Measurements from ENCODE around the gene TFB1M. TPM values are rescaled to one million over a fixed set of nuclear protein-coding genes. Genes with fewer than 3 reads are reported as not detected.
A peak's percentile ranks its signal among the peaks of the same experiment; 100 is the strongest.
"Not testable (repeated sequence)": the region's sequence is repeated elsewhere in the genome, so short reads cannot be mapped to it uniquely, and the experiment has no call there.

The TFB1M gene
- polyA plus RNA-seq, 6 donors from 2014 or later = 8.6 to 20.0 (median 14.9) TPM

DNA sequence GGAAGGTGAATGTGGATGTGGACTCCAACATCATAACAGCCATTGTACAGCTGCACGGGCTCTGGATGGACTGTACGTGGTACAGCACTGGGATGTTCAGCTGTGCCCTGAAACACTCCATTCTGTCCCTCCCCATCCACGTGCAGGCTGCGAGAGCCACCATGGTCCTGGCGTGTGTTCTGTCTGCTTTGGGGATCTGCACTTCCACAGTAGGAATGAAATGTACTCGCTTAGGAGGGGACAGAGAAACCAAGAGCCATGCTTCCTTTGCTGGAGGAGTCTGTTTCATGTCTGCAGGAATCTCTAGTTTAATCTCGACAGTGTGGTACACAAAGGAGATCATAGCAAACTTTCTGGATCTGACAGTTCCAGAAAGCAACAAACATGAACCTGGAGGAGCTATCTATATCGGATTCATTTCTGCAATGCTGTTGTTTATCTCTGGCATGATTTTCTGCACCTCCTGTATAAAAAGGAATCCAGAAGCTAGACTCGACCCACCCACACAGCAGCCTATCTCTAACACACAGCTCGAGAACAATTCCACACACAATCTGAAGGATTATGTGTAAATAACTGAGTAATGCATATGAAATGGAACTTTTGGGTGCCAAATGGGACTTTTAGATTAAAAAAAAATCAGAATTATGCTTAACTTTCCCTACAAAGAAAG lies 38.3 kb downstream of the TFB1M start:
- Mint-ChIP-seq H3K4me3 (no peak overlapping the region), H3K27me3 (no peaks in the 10 kb centered on the region), H3K36me3 (peaks cover 17 to 28% of the 10 kb centered on the region in 2 donors), H3K9me3 (no peaks in the 10 kb centered on the region), H3K4me1 (peaks cover 0 to 8% (median 0%) of the 10 kb centered on the region in 3 donors), H3K27ac (peak overlapping the region in 2 of 6 donors; percentile 30 to 70)
- no peak for ATAC-seq (ENCODE audit: low read depth in 2 of 2)
- no peak for DNase-seq

DNA sequence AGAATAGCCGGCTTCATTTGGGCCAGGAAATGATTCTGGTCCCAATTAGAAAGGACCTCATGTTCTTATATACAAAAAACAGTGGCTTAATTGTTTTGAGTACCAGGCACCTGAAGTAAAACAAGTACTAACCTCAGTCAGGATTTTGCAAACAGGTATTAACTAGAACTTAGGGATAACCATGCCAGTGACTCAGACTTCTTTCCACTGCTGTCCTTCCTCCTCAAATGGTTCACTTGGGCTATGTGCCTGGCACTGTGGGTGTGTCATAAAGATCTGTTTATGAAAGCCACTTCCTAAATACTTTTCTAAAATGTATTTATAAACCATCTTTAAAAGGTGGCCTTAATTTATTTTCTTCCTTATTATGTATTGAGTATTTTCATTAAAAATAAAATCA lies 39.8 kb downstream of the TFB1M start:
- H3K27me3 Mint-ChIP-seq = no peaks in the 10 kb centered on the region
- H3K27ac Mint-ChIP-seq = no peak overlapping the region
- H3K4me3 Mint-ChIP-seq = no peak overlapping the region
- DNase-seq (no peak), ATAC-seq (ENCODE audit: low read depth in 2 of 2) (no peak)
- H3K36me3 Mint-ChIP-seq = peaks cover 14 to 25% of the 10 kb centered on the region in 2 donors
- H3K9me3 Mint-ChIP-seq = no peaks in the 10 kb centered on the region
- H3K4me1 Mint-ChIP-seq = peaks cover 0 to 3% (median 0%) of the 10 kb centered on the region in 3 donors

DNA sequence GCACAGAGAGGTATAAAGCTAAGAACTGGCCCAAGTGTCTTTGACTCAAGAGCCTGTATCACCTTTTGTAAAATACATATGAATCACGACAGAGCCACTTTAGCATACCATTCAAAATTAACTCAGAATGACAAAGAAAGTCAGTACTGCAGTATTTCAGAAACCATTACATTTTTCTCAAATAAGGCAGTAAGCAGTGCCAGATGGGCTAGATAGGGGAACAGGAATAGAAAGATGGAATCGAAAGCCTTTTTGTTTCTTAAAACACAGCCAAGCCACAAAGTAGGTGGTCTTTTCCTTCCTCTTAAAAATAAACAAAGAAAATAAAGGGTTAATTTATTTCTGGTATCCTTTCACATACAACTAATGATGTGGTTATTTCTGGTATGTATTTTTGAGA lies 40.2 kb downstream of the TFB1M start:
- Mint-ChIP-seq H3K27me3 (no peaks in the 10 kb centered on the region), H3K4me3 (no peak overlapping the region), H3K27ac (no peak overlapping the region), H3K4me1 (peaks cover 0 to 3% (median 0%) of the 10 kb centered on the region in 3 donors), H3K9me3 (no peaks in the 10 kb centered on the region), H3K36me3 (peaks cover 14 to 21% of the 10 kb centered on the region in 2 donors)
- no peak for DNase-seq
- no peak for ATAC-seq (ENCODE audit: low read depth in 2 of 2)

DNA sequence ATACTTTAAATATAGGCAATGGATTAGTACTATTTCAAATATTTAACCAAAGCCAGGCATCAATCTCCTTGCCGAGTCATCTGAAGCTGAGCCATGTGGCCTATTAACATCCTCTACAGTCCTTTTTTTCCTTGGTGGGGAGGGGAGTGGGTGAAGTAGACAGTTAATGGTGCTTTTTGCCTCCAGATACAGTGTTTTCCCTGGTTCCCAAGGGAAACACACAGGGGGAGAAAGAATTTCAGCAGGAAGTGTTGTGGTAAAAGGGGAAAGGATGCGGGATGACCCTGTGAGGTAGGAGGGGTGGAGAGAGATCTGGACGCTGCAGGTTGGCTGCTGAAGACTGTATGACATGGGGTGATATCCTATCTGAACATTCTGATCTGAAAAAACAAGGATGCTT lies 40.9 kb downstream of the TFB1M start:
- H3K27ac Mint-ChIP-seq = peak overlapping the region in 4 of 6 donors; percentile 10 to 83 (median 76)
- peaks cover 14 to 17% of the 10 kb centered on the region in 2 donors for H3K36me3 Mint-ChIP-seq
- DNase-seq (no peak), ATAC-seq (ENCODE audit: low read depth in 2 of 2) (no peak)
- H3K4me1 Mint-ChIP-seq = peaks cover 0 to 3% (median 0%) of the 10 kb centered on the region in 3 donors
- no peak overlapping the region for H3K4me3 Mint-ChIP-seq
- H3K27me3 Mint-ChIP-seq = no peaks in the 10 kb centered on the region
- no peaks in the 10 kb centered on the region for H3K9me3 Mint-ChIP-seq

DNA sequence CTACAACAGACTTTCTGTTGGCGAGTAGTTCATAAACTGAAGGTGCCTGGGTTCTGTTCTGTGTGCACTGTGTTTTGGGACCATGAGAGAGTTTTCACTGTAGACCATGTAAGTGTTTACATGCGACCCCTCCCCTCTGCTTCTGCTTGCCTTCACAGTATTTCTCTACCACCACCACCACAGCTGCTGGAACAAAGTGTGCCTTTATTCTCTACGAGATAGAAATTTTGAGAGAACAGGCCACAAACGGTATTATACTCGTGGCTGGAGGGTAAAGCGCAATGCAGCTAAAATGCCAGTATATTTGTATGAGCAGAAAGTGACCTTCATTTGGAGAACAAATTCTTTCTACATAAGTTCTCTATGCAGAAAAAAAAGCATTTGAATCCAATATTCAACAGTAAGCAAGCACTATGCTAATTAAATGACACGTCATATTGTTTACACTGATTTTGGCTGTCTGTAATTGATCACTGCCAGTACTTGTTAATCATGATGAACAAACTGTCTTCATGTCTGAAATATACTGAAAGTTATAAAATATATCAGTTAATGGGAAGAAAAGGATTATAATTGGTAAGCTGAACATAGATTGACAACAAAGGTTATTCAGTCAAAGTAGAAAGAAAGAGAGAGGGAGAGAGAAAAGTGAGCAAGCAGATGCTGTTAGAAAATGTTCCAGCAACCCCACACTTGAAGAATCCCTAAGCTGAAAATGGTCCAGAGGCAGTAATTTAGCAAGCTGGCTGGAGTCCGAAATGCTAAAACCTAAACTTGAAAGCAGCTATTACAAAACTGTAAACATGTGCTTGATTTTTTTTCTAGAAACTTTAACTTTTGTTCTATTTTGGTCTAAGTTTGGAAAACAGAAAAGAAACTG lies 41.7 kb downstream of the TFB1M start:
- no peak for ATAC-seq (ENCODE audit: low read depth in 2 of 2)
- Mint-ChIP-seq H3K36me3 (peaks cover 14 to 23% of the 10 kb centered on the region in 2 donors), H3K4me3 (no peak overlapping the region), H3K4me1 (peaks cover 0 to 7% (median 0%) of the 10 kb centered on the region in 3 donors), H3K27ac (peak overlapping the region in 2 of 6 donors; percentile 53 to 73), H3K9me3 (no peaks in the 10 kb centered on the region), H3K27me3 (no peaks in the 10 kb centered on the region)
- DNase-seq = no peak

DNA sequence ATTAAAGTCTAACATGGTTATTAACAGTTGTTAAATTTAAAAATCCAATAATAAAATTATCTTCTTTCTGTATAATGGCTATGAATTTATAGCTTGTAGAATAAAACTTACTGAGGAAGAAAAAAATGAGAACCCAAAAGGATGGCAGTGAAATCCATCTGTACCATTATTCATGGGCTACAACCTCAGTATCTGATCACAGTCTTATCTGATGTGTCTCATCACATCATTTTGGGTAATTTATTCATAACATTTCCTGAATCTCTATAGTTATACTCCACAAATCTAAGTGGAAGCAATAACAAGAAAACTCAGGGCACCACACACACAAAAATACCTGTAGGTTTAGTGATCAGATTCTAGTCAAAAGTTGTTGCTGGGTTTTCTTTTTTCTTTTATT lies 43.1 kb downstream of the TFB1M start:
- no peaks in the 10 kb centered on the region for H3K9me3 Mint-ChIP-seq
- no peak for ATAC-seq (ENCODE audit: low read depth in 2 of 2)
- H3K4me1 Mint-ChIP-seq = peaks cover 0 to 7% (median 0%) of the 10 kb centered on the region in 3 donors
- no peaks in the 10 kb centered on the region for H3K27me3 Mint-ChIP-seq
- no peak overlapping the region for H3K27ac Mint-ChIP-seq
- no peak for DNase-seq
- H3K4me3 Mint-ChIP-seq = no peak overlapping the region
- peaks cover 14 to 29% of the 10 kb centered on the region in 2 donors for H3K36me3 Mint-ChIP-seq

DNA sequence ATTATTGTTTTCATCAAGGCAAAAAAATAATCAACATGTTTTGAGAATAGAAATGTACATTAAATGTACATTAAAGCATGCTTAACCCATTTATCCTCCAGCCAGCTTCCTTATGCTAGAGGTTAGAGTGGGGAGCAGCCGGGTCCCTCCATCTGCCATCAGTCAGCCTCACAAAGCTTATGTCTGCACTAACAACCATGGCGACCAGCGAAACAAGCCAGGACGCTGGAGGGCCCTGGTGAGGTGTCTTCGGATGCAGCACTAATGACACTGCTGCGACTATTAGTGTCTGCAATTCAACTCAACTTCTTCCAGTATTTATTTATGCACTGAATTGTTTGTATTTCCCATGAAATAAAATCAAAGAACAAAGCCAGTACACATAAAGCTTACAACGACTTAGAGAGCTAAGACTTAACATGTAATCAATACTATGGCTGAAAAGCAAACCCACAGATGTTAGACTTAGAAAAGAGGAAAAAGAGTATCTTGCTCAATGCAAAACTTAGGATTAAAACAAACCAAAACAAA lies 43.7 kb downstream of the TFB1M start:
- Mint-ChIP-seq H3K36me3 (peaks cover 14 to 29% of the 10 kb centered on the region in 2 donors), H3K9me3 (no peaks in the 10 kb centered on the region), H3K4me1 (peaks cover 0 to 7% (median 0%) of the 10 kb centered on the region in 3 donors), H3K27ac (no peak overlapping the region), H3K27me3 (no peaks in the 10 kb centered on the region), H3K4me3 (no peak overlapping the region)
- ATAC-seq (ENCODE audit: low read depth in 2 of 2) (no peak), DNase-seq (no peak)

DNA sequence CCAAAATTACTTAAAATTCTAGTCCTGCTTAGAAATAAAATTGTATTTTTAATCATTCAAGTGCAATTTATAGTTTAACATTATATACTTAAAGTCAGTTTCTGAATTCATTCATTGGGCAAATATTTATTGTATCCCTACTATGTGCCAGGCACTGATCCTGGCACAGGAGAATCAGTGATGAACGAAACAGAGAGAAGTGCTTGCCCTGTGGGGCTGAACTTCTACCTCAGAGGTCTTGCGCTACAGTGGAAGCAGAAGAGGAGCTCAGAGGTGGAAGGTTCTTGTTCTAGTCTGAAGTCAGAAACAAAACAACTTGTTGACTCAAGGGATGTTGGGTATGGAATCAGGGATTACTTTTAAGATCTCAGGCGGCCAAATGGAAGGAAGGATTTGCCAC lies 44.5 kb downstream of the TFB1M start:
- Mint-ChIP-seq H3K27ac (no peak overlapping the region), H3K4me1 (peaks cover 0 to 7% (median 0%) of the 10 kb centered on the region in 3 donors), H3K27me3 (no peaks in the 10 kb centered on the region), H3K9me3 (no peaks in the 10 kb centered on the region), H3K4me3 (no peak overlapping the region), H3K36me3 (peaks cover 14 to 25% of the 10 kb centered on the region in 2 donors)
- DNase-seq (no peak), ATAC-seq (ENCODE audit: low read depth in 2 of 2) (no peak)

DNA sequence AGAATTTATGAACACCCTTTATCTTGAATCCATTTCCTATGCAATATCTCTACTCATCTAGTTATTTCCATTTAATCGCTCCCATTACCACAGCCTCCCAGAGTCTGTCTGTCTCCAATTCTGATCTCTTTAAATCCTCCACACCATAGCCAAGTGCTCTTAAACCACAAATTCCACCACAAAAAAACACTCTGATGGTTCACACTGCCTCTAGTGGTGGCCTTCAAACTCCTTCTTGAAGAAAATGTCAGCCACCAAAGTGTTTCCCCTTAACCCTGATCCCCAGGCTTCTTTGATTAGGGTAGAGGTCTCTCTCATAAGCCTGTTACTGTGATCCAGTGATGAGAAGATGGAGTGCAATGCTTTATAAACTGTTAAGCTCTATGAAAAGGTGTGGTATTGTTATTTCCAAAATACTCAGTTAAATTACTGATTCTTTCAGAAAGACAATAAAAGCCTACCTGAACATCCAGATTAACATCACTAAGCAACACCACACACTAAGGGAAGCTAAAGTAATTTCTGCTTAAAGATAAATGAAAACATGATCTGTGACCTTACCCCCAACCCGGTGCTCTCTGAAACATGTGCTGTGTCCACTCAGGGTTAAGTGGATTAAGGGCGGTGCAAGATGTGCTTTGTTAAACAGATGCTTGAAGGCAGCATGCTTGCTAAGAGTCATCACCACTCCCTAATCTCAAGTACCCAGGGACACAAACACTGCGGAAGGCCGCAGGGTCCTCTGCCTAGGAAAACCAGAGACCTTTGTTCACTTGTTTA lies 46.0 kb downstream of the TFB1M start:
- not testable (repeated sequence) for ATAC-seq (ENCODE audit: low read depth in 2 of 2); H3K4me3 Mint-ChIP-seq; DNase-seq; H3K9me3 Mint-ChIP-seq; H3K27me3 Mint-ChIP-seq
- peaks cover 0 to 11% (median 0%) of the 10 kb centered on the region in 3 donors for H3K4me1 Mint-ChIP-seq
- peaks cover 14 to 21% of the 10 kb centered on the region in 2 donors for H3K36me3 Mint-ChIP-seq
- peak overlapping the region in 1 of 6 donors; percentile 8 for H3K27ac Mint-ChIP-seq

DNA sequence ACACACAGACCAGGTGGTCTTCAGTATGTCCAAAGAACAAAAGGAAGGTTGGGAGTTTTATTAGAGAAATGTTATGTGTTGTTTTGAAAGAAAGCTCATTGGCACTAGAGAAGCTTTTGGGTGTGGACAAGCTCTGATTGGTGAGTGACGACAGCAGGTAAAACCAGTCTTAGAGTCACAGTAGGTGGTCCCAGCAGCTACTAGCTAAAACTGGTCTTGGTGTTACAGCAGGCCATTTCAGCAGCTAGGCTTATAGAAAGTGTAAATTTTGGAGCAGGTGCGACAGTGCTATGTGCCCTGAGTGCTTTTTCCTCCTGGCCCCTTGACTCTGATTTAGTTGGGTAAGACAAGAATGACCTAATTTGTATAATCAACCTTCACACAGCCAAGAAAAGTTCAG lies 46.9 kb downstream of the TFB1M start:
- H3K27ac Mint-ChIP-seq = no peak overlapping the region
- ATAC-seq (ENCODE audit: low read depth in 2 of 2) = no peak
- H3K36me3 Mint-ChIP-seq = peaks cover 8 to 21% of the 10 kb centered on the region in 2 donors

DNA sequence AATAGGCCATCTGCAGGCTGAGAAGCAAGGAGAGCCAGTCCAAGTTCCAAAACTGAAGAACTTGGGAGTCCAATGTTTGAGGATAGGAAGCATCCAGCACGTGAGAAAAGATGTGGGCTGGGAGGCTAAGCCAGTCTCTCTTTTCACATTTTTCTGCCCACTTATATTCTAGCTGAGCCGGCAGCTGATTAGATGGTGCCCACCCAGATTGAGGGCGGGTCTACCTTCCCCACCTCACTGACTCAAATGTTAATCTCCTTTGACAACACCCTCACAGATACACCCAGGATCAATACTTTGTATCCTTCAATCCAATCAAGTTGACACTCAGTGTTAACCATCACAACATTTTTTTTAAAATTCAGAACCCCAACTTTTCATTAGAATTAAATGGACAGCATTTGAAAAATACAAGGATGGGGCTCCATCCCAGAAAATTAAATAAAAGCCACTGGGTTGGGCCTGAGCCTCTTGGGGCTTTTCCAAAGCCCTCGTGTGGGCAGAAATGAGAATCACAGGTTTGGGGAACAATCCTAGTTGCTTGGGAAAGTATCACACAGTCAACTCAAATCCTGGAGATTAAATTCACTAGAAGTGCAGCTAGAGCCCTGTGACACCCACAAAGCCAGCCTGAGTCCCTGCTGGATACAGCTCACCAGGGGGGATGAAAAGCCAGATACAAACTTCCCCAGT lies 48.3 kb downstream of the TFB1M start:
- no peak overlapping the region for H3K4me3 Mint-ChIP-seq
- no peaks in the 10 kb centered on the region for H3K9me3 Mint-ChIP-seq
- H3K27ac Mint-ChIP-seq = no peak overlapping the region
- DNase-seq (no peak), ATAC-seq (ENCODE audit: low read depth in 2 of 2) (no peak)
- peaks cover 7 to 21% of the 10 kb centered on the region in 2 donors for H3K36me3 Mint-ChIP-seq
- peaks cover 7 to 24% (median 11%) of the 10 kb centered on the region in 3 donors for H3K4me1 Mint-ChIP-seq
- no peaks in the 10 kb centered on the region for H3K27me3 Mint-ChIP-seq

More for the DNA sequence above, 46.9 kb downstream of the TFB1M start:
- Mint-ChIP-seq H3K4me1 (peaks cover under 1 to 13% (median 3%) of the 10 kb centered on the region in 3 donors), H3K4me3 (no peak overlapping the region), H3K27me3 (no peaks in the 10 kb centered on the region), H3K9me3 (no peaks in the 10 kb centered on the region)
- no peak for DNase-seq

DNA sequence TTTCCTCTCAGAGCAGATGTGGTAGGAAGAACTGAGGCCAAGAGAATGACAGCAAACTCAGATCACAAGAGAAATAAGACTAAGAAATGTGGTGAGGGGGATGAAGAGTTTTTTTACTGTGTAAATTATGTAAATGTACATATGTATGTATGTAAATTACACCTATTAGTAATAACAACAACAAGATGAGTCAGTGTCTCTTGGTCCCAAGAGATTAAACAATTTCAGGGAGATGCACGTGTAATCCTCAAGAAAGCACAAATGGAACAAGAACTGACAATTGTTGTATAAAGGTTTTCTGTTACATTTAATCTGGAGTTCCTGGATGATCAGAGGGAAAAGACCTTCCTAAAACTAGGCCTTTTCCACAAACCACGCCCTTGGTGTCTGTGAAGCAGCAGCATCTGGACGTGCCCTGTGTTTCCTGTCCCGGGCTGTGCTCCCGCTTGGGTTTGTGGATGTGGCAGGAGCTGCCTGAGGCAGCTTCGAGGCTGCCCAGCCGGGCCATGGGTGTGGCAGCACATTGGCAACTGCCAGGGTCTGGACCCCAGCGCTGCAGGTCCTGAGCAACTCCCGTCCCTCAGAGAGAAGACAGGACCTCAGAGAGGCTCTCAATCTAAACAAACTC lies 49.5 kb downstream of the TFB1M start:
- Mint-ChIP-seq H3K27ac (peak overlapping the region in 1 of 6 donors; percentile 6), H3K4me3 (no peak overlapping the region), H3K36me3 (peaks cover 2 to 22% of the 10 kb centered on the region in 2 donors), H3K4me1 (peaks cover 7 to 25% (median 11%) of the 10 kb centered on the region in 3 donors), H3K9me3 (no peaks in the 10 kb centered on the region), H3K27me3 (no peaks in the 10 kb centered on the region)
- ATAC-seq (ENCODE audit: low read depth in 2 of 2) = no peak
- DNase-seq = no peak
